ENCODE data around the gene ACTL7A.
"Not testable (repeated sequence)": the region's sequence is repeated elsewhere in the genome, so short reads cannot be mapped to it uniquely, and the experiment has no call there.

ACTL7A gene

GRCh38 chr9:108877524-108877923 lies 15.5 kb downstream of the ACTL7A start:
- DNase-seq (ENCODE audit: low read depth): no peak

GRCh38 chr9:108880738-108881316 lies 18.8 kb downstream of the ACTL7A start:
- no peak for DNase-seq (ENCODE audit: low read depth)

GRCh38 chr9:108882052-108882888 lies 20.2 kb downstream of the ACTL7A start:
- DNase-seq (ENCODE audit: low read depth): no peak

GRCh38 chr9:108883085-108883484 lies 21.0 kb downstream of the ACTL7A start:
- DNase-seq (ENCODE audit: low read depth): no peak

GRCh38 chr9:108884701-108885100 lies 22.6 kb downstream of the ACTL7A start:
- no peak for DNase-seq (ENCODE audit: low read depth)

- DNase-seq (ENCODE audit: low read depth): no peak
Measured at GRCh38 chr9:108885643-108886348, 23.7 kb downstream of the ACTL7A start.

GRCh38 chr9:108886594-108887271 lies 24.7 kb downstream of the ACTL7A start:
- DNase-seq (ENCODE audit: low read depth): not testable (repeated sequence)

GRCh38 chr9:108889649-108890067 lies 27.6 kb downstream of the ACTL7A start:
- DNase-seq (ENCODE audit: low read depth): no peak

- DNase-seq (ENCODE audit: low read depth): no peak
Measured at GRCh38 chr9:108894225-108894997, 32.3 kb downstream of the ACTL7A start.

- DNase-seq (ENCODE audit: low read depth): no peak
Measured at GRCh38 chr9:108897324-108898096, 35.4 kb downstream of the ACTL7A start.

GRCh38 chr9:108899023-108899695 lies 37.1 kb downstream of the ACTL7A start:
- DNase-seq (ENCODE audit: low read depth): not testable (repeated sequence)

GRCh38 chr9:108900176-108900575 lies 38.1 kb downstream of the ACTL7A start:
- no peak for DNase-seq (ENCODE audit: low read depth)

GRCh38 chr9:108903420-108904103 lies 41.5 kb downstream of the ACTL7A start:
- no peak for DNase-seq (ENCODE audit: low read depth)

- DNase-seq (ENCODE audit: low read depth): no peak
Measured at GRCh38 chr9:108904161-108904560, 42.1 kb downstream of the ACTL7A start.

GRCh38 chr9:108905494-108905893 lies 43.4 kb downstream of the ACTL7A start:
- no peak for DNase-seq (ENCODE audit: low read depth)

GRCh38 chr9:108910402-108910801 lies 48.3 kb downstream of the ACTL7A start:
- DNase-seq (ENCODE audit: low read depth): no peak

GRCh38 chr9:108910914-108911313 lies 48.8 kb downstream of the ACTL7A start:
- no peak for DNase-seq (ENCODE audit: low read depth)

GRCh38 chr9:108911820-108912219 lies 49.8 kb downstream of the ACTL7A start:
- no peak for DNase-seq (ENCODE audit: low read depth)
